Liver (tissue), 9 donors: ENCODE data around the gene MOCS3. TPM values are rescaled to one million over a fixed set of nuclear protein-coding genes. Genes with fewer than 3 reads are reported as not detected.

Experiments
- DNase-seq: peaks from one replicate; pipeline ENCODE4 v3.0.0-alpha.2; 2017; ENCODE audit warnings: low spot score
- H3K27ac ChIP-seq, 2 donors: one replicate each; pipeline ENCODE4 v1.7.0; 2013; ENCODE audit warnings: inconsistent platforms in 2 of 2, low read length in 2 of 2, control low read depth in 1 of 2, low read depth in 1 of 2, mild to moderate bottlenecking in 1 of 2
- H3K27me3 ChIP-seq, 4 donors: one replicate each; pipeline versions ENCODE4 v1.6.1 to v1.7.0; 2013; ENCODE audit warnings: low read length in 3 of 4, inconsistent platforms in 1 of 4, mild to moderate bottlenecking in 1 of 4, moderate library complexity in 1 of 4; ENCODE audit not compliant: control insufficient read depth in 4 of 4, insufficient read depth in 4 of 4
- H3K36me3 ChIP-seq, 4 donors: one replicate each; pipeline versions ENCODE4 v1.6.1 to v1.7.0; 2013; ENCODE audit warnings: low read length in 3 of 4, mild to moderate bottlenecking in 3 of 4, low read depth in 1 of 4, moderate library complexity in 1 of 4; ENCODE audit not compliant: control insufficient read depth in 4 of 4, insufficient read depth in 3 of 4
- H3K4me1 ChIP-seq, 4 donors: one replicate each; pipeline versions ENCODE4 v1.6.1 to v1.7.0; 2013; ENCODE audit warnings: low read length in 3 of 4, mild to moderate bottlenecking in 3 of 4, moderate library complexity in 1 of 4; ENCODE audit not compliant: control insufficient read depth in 4 of 4, insufficient read depth in 4 of 4
- H3K4me3 ChIP-seq, 3 donors: one replicate each; pipeline versions ENCODE4 v1.6.1 to v1.7.0; 2013; ENCODE audit warnings: low read length in 3 of 3, control low read depth in 1 of 3, low read depth in 1 of 3, mild to moderate bottlenecking in 1 of 3
- H3K9ac ChIP-seq, 2 donors: one replicate each; pipeline ENCODE4 v1.7.0; 2013; ENCODE audit warnings: low read length in 2 of 2, mild to moderate bottlenecking in 2 of 2, moderate library complexity in 2 of 2, control low read depth in 1 of 2, low read depth in 1 of 2
- H3K9me3 ChIP-seq, 4 donors: one replicate each; pipeline versions ENCODE4 v1.6.1 to v1.7.0; 2013; ENCODE audit warnings: low read length in 3 of 4; ENCODE audit not compliant: control insufficient read depth in 4 of 4
- ATF3 ChIP-seq: IDR thresholded peaks from 2 replicates; pipeline ENCODE4 v1.6.1; 2016; ENCODE audit warnings: antibody characterized with exemption
- FOXA2 ChIP-seq: IDR thresholded peaks from 2 replicates; pipeline ENCODE4 v1.6.1; 2016; ENCODE audit warnings: antibody characterized with exemption
- HNF4A ChIP-seq, 2 donors: conservative IDR thresholded peaks; 2 replicates each; pipeline ENCODE4 v1.6.1; 2016; ENCODE audit warnings: antibody characterized with exemption in 2 of 2, mild to moderate bottlenecking in 2 of 2
- HNF4G ChIP-seq: IDR thresholded peaks from 2 replicates; pipeline ENCODE4 v1.6.1; 2016; ENCODE audit warnings: antibody characterized with exemption
- JUND ChIP-seq, 2 donors: IDR thresholded peaks; 2 replicates each; pipeline ENCODE4 v1.6.1; 2016; ENCODE audit warnings: antibody characterized with exemption in 2 of 2
- MAX ChIP-seq: IDR thresholded peaks from 2 replicates; pipeline ENCODE4 v1.6.1; 2016; ENCODE audit warnings: antibody characterized with exemption
- RAD21 ChIP-seq, 2 donors: IDR thresholded peaks; 2 replicates each; pipeline ENCODE4 v1.6.1; 2016; ENCODE audit warnings: antibody characterized with exemption in 2 of 2, mild to moderate bottlenecking in 2 of 2
- REST ChIP-seq: IDR thresholded peaks from 2 replicates; pipeline ENCODE4 v1.6.1; 2016; ENCODE audit warnings: antibody characterized with exemption, mild to moderate bottlenecking
- YY1 ChIP-seq: IDR thresholded peaks from 2 replicates; pipeline ENCODE4 v1.6.1; 2016; ENCODE audit warnings: antibody characterized with exemption, mild to moderate bottlenecking
- ZBTB33 ChIP-seq: IDR thresholded peaks from 2 replicates; pipeline ENCODE4 v1.6.1; 2016; ENCODE audit warnings: antibody characterized with exemption
- WGBS: extraction: QIAGEN DNeasy Blood & Tissue Kit; methylation state at CpG from one replicate; pipeline ENCODE4 v1.1.7; 2013; 5-methylcytosine and 5-hydroxymethylcytosine counted together
- polyA plus RNA-seq, 2 donors: library from polyadenylated mRNA; stranded (reverse) in 1 of 2; unstranded in 1 of 2; fragments of 200-250 nt in 1 of 2; fragments of >200 nt in 1 of 2; fragmentation: Nextera tagmentation in 1 of 2; extraction: Ambion mirVana in 1 of 2; gene quantifications; one replicate each; pipeline versions ENCODE4 v1.2.1 to v1.2.3, GENCODE V29; 2013 to 2015
- total RNA-seq, 2 donors: library from RNA; depleted of rRNA; stranded (reverse); fragments of >200 nt; gene quantifications; one replicate each; pipeline ENCODE4 v1.2.3, GENCODE V29; 2014
- donor health status: healthy.
- donor health status: healthy.
- donor health status: healthy.
- donor health status: healthy.
- donor health status: healthy.

MOCS3 gene
- total and polyA plus RNA-seq, 4 donors: 1.7 to 4.3 (median 3.2) TPM

GRCh38 chr20:51002633-51003032 lies 44.0 kb downstream of the MOCS3 start:
- H3K9me3 ChIP-seq: no peaks in the 10 kb centered on the region
- no peaks in the 10 kb centered on the region for H3K36me3 ChIP-seq
- H3K9ac ChIP-seq: no peak overlapping the region
- H3K27ac ChIP-seq: no peak overlapping the region
- H3K4me3 ChIP-seq: no peak overlapping the region
- H3K4me1 ChIP-seq: no peaks in the 10 kb centered on the region
- DNase-seq: no peak
- no peaks in the 10 kb centered on the region for H3K27me3 ChIP-seq
- TF ChIP-seq MAX: no peak
- TF ChIP-seq ATF3: no peak
- no peak for TF ChIP-seq RAD21 (IDR thresholded peaks at IDR 0.05)
- TF ChIP-seq YY1: no peak
- no peak for TF ChIP-seq REST
- TF ChIP-seq JUND (IDR thresholded peaks at IDR 0.05): no peak
- TF ChIP-seq HNF4G: no peak
- no peak for TF ChIP-seq HNF4A (conservative IDR thresholded peaks at IDR 0.05)
- WGBS: 65% methylated on average over 7 of the region's 7 CpGs

- WGBS: 82% methylated on average over 21 of the region's 21 CpGs
- Histone ChIP-seq H3K36me3 (no peaks in the 10 kb centered on the region), H3K4me3 (no peak overlapping the region), H3K9me3 (no peaks in the 10 kb centered on the region), H3K9ac (no peak overlapping the region), H3K27ac (no peak overlapping the region), H3K27me3 (no peaks in the 10 kb centered on the region), H3K4me1 (no peaks in the 10 kb centered on the region)
- no peak for TF ChIP-seq RAD21 (IDR thresholded peaks at IDR 0.05)
- TF ChIP-seq REST: no peak
- TF ChIP-seq FOXA2: no peak
- TF ChIP-seq HNF4G: no peak
- TF ChIP-seq ATF3: no peak
- DNase-seq: no peak
Observed at GRCh38 chr20:51003753-51004152, 45.1 kb downstream of the MOCS3 start.

GRCh38 chr20:51004305-51004727 lies 45.7 kb downstream of the MOCS3 start:
- no peak overlapping the region for H3K4me3 ChIP-seq
- H3K9me3 ChIP-seq: no peaks in the 10 kb centered on the region
- no peak for DNase-seq
- no peak overlapping the region for H3K27ac ChIP-seq
- 90% methylated on average over 44 of the region's 44 CpGs for WGBS
- no peaks in the 10 kb centered on the region for H3K27me3 ChIP-seq
- no peaks in the 10 kb centered on the region for H3K36me3 ChIP-seq
- no peaks in the 10 kb centered on the region for H3K4me1 ChIP-seq
- H3K9ac ChIP-seq: no peak overlapping the region
- TF ChIP-seq FOXA2: no peak
- TF ChIP-seq YY1: no peak
- TF ChIP-seq ZBTB33: no peak
- TF ChIP-seq REST: no peak
- TF ChIP-seq RAD21 (IDR thresholded peaks at IDR 0.05): no peak
